ENCODE measurements around the gene GMCL2. TPM values are rescaled to one million over a fixed set of nuclear protein-coding genes. Genes with fewer than 3 reads are reported as not detected.
A peak's percentile ranks its signal among the peaks of the same experiment; 100 is the strongest.

Gene GMCL2
- total and polyA plus RNA-seq, 12 donors = not detected

DNA sequence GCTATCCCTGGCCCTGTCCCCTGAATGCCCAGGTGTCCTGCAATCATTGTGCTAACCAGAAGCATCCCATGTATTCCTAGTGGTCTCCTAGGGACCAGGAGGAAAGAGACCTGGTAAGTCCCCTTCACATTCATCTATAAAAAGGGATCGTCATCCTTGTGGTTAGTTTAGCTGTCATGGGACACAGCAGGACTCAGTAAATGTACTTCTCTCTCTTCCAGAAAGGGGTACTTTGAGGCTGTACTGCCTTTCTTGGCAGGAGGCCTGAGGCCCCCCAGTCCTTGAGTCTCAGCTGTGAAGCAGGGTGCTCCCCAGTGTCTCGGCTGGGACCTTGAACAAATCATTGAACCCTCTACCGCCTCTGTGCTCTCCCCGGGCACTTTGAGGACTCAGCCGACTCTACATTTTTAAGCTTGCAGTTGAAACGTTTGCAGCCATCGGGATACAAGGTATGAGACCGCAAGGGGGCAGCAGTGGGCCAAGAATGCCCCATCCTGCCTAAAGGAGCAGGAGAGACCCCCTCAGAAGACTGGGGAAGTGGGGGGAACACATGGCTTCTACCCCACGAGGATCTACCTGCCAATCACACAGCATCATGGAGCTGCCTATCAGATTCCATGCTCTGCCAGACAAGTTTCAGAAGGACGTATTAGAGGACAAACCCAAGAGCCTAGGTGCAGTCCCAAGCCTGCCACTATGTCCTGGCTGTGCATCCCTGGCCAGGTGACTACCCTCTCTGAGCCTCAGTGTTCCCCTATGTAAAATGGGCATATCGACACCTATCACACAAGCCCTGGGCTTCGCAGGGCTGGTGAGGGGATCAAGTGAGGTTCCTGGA lies 47.8 kb upstream of the GMCL2 start:
- ATAC-seq (peak in 2 of 8 donors; percentile 20 to 31), DNase-seq (peak; percentile 80)
- no peaks in the 10 kb centered on the region for H3K9me3 ChIP-seq
- peaks cover 0 to 14% (median 0%) of the 10 kb centered on the region in 9 donors for H3K36me3 ChIP-seq
- no peaks in the 10 kb centered on the region for H3K27me3 ChIP-seq
- intact Hi-C loops (cut with DNase I) = no loop called here
- WGBS, 2 donors = 21 to 25% methylated on average over 12 of the region's 12 CpGs
- TF ChIP-seq, protein P1, sequence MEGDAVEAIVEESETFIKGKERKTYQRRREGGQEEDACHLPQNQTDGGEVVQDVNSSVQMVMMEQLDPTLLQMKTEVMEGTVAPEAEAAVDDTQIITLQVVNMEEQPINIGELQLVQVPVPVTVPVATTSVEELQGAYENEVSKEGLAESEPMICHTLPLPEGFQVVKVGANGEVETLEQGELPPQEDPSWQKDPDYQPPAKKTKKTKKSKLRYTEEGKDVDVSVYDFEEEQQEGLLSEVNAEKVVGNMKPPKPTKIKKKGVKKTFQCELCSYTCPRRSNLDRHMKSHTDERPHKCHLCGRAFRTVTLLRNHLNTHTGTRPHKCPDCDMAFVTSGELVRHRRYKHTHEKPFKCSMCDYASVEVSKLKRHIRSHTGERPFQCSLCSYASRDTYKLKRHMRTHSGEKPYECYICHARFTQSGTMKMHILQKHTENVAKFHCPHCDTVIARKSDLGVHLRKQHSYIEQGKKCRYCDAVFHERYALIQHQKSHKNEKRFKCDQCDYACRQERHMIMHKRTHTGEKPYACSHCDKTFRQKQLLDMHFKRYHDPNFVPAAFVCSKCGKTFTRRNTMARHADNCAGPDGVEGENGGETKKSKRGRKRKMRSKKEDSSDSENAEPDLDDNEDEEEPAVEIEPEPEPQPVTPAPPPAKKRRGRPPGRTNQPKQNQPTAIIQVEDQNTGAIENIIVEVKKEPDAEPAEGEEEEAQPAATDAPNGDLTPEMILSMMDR (IDR thresholded peaks at IDR 0.05) = peak; percentile 59 to 84 (median 76)
- H3K4me3 ChIP-seq = no peak overlapping the region
- H3K27ac ChIP-seq = peak overlapping the region in 6 of 10 donors; percentile 10 to 52 (median 22)
- peaks cover 27 to 88% (median 53%) of the 10 kb centered on the region in 9 donors for H3K4me1 ChIP-seq

DNA sequence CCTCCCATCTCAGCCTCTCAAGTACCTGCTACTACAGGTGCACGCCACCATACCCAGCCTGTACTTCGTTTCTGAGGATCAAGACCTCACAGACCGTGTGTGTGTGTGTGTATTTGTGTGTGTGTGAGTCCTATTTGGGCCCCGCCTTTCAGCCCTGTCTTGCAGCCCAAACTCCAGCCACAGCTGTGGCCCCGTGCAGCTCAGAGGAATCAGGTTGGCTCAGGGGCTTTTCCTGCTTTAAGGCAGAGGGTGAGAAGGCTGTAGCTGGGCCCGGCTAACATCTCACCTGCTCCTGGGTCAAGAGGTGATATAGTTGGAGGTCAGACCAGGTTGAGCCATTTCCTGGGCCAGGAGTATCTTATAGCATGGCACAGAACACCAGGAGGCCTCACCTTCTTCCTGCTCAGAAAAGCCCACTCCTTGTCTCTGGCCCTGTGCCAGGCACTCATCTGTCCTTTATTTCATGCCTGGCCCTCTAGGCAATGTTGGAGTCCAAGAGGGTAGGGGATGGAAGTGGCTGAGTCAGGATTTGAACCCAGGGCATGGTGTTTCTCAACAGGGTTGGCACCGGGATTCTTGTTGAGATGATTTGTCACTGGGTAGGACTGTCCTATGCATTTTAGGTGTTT lies 47.1 kb upstream of the GMCL2 start:
- Histone ChIP-seq H3K27ac (peak overlapping the region in 2 of 10 donors; percentile 21 to 41), H3K4me1 (peaks cover 26 to 91% (median 49%) of the 10 kb centered on the region in 9 donors), H3K4me3 (no peak overlapping the region), H3K36me3 (peaks cover 0 to 21% (median 4%) of the 10 kb centered on the region in 9 donors), H3K9me3 (no peaks in the 10 kb centered on the region), H3K27me3 (no peaks in the 10 kb centered on the region)
- 91 to 93% methylated on average over 7 of the region's 7 CpGs for WGBS, 2 donors
- ATAC-seq = no peak
- DNase-seq = no peak
- TF ChIP-seq, protein P1 (IDR thresholded peaks at IDR 0.05) = no peak
- intact Hi-C loops (cut with DNase I) = no loop called here

DNA sequence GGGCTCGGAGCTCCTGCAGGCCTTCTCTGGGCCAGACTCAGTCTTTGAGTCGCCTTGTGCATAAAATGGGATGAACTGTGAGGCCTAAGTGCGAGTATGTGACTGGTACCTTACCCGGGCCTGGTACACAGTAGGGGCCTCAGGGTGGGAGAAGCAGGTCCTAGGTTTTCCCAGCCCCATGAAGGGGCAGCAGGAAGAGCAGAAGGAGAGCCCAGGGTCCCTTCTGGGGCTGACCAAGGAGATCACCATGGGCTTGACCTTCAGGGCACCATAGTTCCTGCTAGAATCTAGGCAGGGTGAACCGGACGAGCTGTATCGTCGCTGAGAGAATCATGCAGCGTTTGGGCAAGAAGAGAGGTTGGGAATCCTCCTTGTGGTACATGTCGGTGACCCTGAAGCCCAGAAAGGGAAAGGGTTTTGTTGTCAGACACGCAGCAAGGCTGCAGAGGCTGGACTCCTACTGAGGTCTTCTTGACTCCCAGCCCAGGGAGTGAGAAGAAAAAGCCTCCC lies 45.8 kb upstream of the GMCL2 start:
- WGBS, 2 donors = 68 to 69% methylated on average over 11 of the region's 11 CpGs
- peak overlapping the region; percentile 76 to 95 (median 91) for H3K4me3 ChIP-seq

More for the DNA sequence above, 45.8 kb upstream of the GMCL2 start:
- intact Hi-C loops (cut with DNase I) = loop anchor here in 2 of 10 donors (1.0 to 2.0 kb wide), 2 partner anchors 28 to 29 kb away; partner anchors contain the start of gene HNRNPAB (in 2 of the 2)
- DNase-seq = no peak
- Histone ChIP-seq H3K36me3 (peaks cover 0 to 34% (median 4%) of the 10 kb centered on the region in 9 donors), H3K4me1 (peaks cover 20 to 78% (median 39%) of the 10 kb centered on the region in 9 donors), H3K9me3 (no peaks in the 10 kb centered on the region), H3K27ac (peak overlapping the region; percentile 84 to 100 (median 98)), H3K27me3 (no peaks in the 10 kb centered on the region)
- ATAC-seq = peak in 1 of 8 donors; percentile 4
- TF ChIP-seq, protein P1 (IDR thresholded peaks at IDR 0.05) = no peak
